Measurements from ENCODE around the gene SULT4A1. TPM values are rescaled to one million over a fixed set of nuclear protein-coding genes. Genes with fewer than 3 reads are reported as not detected.
A peak's percentile ranks its signal among the peaks of the same experiment; 100 is the strongest.

SULT4A1 gene
- total RNA-seq, 4 donors from 2014 or later: 0.27 to 0.53 (median 0.47) TPM; not detected in 1

- DNase-seq: no peak
- H3K36me3 ChIP-seq: no peaks in the 10 kb centered on the region
- H3K27ac ChIP-seq: no peak overlapping the region
- no peak overlapping the region for H3K4me3 ChIP-seq
- no peaks in the 10 kb centered on the region for H3K27me3 ChIP-seq
- TF ChIP-seq CTCF (IDR thresholded peaks at IDR 0.05) (no peak), POLR2A (IDR thresholded peaks at IDR 0.05) (no peak)
- no peaks in the 10 kb centered on the region for H3K9me3 ChIP-seq
- H3K4me1 ChIP-seq: no peaks in the 10 kb centered on the region
These were observed 24.2 kb downstream of the SULT4A1 start for GRCh38 chr22:43838161-43838560.

DNA sequence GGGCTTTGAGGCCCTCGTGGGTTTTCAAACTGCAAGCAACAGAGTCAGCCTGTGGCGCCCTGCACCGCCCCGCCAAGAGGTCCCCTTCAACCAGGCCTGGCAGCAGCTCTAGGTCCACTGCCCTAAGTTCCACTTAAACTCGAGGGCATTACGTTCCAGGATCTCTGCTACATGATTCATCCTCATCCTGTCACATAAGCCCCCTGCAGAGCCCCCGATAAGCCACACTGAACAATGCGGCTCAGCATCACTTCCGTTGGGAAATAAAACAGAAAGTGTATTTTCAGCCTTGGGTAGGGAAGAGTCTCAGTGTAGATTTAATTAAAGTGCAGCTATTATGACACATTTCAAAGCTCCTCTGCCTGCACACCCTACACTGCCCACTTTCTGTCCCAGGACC, 24.6 kb downstream of the SULT4A1 start:
- no peaks in the 10 kb centered on the region for H3K9me3 ChIP-seq
- no peak overlapping the region for H3K27ac ChIP-seq
- no peaks in the 10 kb centered on the region for H3K27me3 ChIP-seq
- H3K4me3 ChIP-seq: no peak overlapping the region
- TF ChIP-seq CTCF (IDR thresholded peaks at IDR 0.05): no peak
- no peak for TF ChIP-seq POLR2A (IDR thresholded peaks at IDR 0.05)
- H3K36me3 ChIP-seq: no peaks in the 10 kb centered on the region
- H3K4me1 ChIP-seq: no peaks in the 10 kb centered on the region
- DNase-seq: no peak

DNA sequence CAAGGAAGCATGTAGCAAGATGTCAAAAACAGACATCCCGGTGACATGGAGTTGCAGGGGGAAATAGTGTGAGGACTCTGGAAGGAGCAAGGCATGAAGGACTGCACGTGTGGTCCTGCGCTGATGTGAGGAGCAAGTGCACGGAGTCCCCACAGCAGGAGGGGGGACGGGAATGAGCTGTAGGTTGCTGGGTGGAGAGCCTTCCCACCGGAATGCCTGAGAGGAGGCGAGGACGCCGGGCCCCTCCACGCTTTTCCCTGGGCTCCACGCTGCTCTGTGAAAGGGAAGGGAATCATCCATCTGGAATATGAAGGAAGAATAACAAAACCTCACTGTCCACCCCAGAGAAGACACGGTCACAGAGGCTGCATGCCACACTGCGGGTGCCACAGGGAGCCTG, 26.6 kb downstream of the SULT4A1 start:
- H3K4me3 ChIP-seq: no peak overlapping the region
- DNase-seq: no peak
- TF ChIP-seq POLR2A (IDR thresholded peaks at IDR 0.05): no peak
- no peaks in the 10 kb centered on the region for H3K36me3 ChIP-seq
- no peak overlapping the region for H3K27ac ChIP-seq
- no peaks in the 10 kb centered on the region for H3K4me1 ChIP-seq
- no peaks in the 10 kb centered on the region for H3K9me3 ChIP-seq
- H3K27me3 ChIP-seq: no peaks in the 10 kb centered on the region

DNA sequence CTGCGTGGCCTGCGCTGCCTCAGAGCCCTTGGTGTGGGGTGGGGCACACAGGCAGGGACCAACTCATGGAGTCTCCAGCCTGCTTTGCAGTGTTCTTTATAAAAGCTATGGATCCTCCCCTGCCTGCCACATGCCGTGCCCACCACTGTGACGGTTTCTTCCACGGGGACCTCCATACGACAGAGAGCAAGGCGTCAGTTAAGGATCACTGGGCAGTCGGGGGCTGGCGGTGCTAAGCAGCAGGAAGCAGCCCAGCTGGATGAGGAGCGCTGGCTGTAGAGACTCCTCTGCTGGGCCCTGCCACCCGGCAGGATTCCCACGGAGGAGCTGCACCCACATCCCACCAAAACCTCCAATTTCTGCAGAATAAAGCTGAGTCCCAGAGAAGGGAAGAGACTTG, 27.1 kb downstream of the SULT4A1 start:
- Histone ChIP-seq H3K9me3 (no peaks in the 10 kb centered on the region), H3K36me3 (no peaks in the 10 kb centered on the region), H3K4me3 (no peak overlapping the region), H3K27ac (no peak overlapping the region), H3K27me3 (no peaks in the 10 kb centered on the region), H3K4me1 (no peaks in the 10 kb centered on the region)
- DNase-seq: no peak
- TF ChIP-seq POLR2A (IDR thresholded peaks at IDR 0.05): no peak
- no peak for TF ChIP-seq CTCF (IDR thresholded peaks at IDR 0.05)

- Histone ChIP-seq H3K9me3 (no peaks in the 10 kb centered on the region), H3K27me3 (no peaks in the 10 kb centered on the region), H3K4me3 (no peak overlapping the region), H3K4me1 (no peaks in the 10 kb centered on the region), H3K27ac (no peak overlapping the region), H3K36me3 (no peaks in the 10 kb centered on the region)
- peak in 1 of 3 donors; percentile 34 for DNase-seq
- TF ChIP-seq POLR2A (IDR thresholded peaks at IDR 0.05) (no peak), CTCF (IDR thresholded peaks at IDR 0.05) (no peak)
These were observed 28.8 kb downstream of the SULT4A1 start for GRCh38 chr22:43833286-43834240.

Data from Peyer's patch (tissue), 4 donors.